Astrocyte (in vitro differentiated cells and primary cell): ENCODE measurements around the gene DLL4. TPM values are rescaled to one million over a fixed set of nuclear protein-coding genes. Genes with fewer than 3 reads are reported as not detected.

ENCODE experiments used
- DNase-seq: peaks from one replicate; pipeline ENCODE4 v3.0.0-alpha.2; 2010; ENCODE audit warnings: low read depth
- FAIRE-seq: peaks from 2 replicates; lab custom pipeline; 2011; peaks lifted over from hg19 to GRCh38; lab: Jason Lieb, UNC
- H2AFZ ChIP-seq: 2 replicates; pipeline ENCODE4 v1.6.0; 2012; ENCODE audit warnings: low read depth, low read length, inconsistent platforms
- H3K27ac ChIP-seq: 2 replicates; pipeline ENCODE4 v1.5.1; 2011; ENCODE audit warnings: low read depth, low read length, inconsistent platforms
- H3K27me3 ChIP-seq: 2 replicates; pipeline ENCODE4 v1.6.0; 2011; ENCODE audit warnings: low read length, inconsistent platforms; ENCODE audit not compliant: insufficient read depth
- H3K36me3 ChIP-seq: 2 replicates; pipeline ENCODE4 v1.5.1; 2011; ENCODE audit warnings: low read length, inconsistent platforms; ENCODE audit not compliant: insufficient read depth
- H3K4me1 ChIP-seq: 2 replicates; pipeline ENCODE4 v1.5.1; 2011; ENCODE audit warnings: low read length, inconsistent platforms; ENCODE audit not compliant: insufficient read depth
- H3K4me2 ChIP-seq: 2 replicates; pipeline ENCODE4 v1.6.0; 2012; ENCODE audit warnings: low read length, inconsistent platforms
- H3K4me3 ChIP-seq: 2 replicates; pipeline ENCODE4 v1.5.1; 2011; ENCODE audit warnings: low read depth, mild to moderate bottlenecking, low read length, inconsistent platforms; ENCODE audit not compliant: insufficient read depth
- H3K79me2 ChIP-seq: 2 replicates; pipeline ENCODE4 v1.6.0; 2012; ENCODE audit warnings: mild to moderate bottlenecking, low read length, inconsistent platforms; ENCODE audit not compliant: insufficient read depth
- H3K9ac ChIP-seq: 2 replicates; pipeline ENCODE4 v1.6.0; 2012; ENCODE audit warnings: mild to moderate bottlenecking, low read length, inconsistent platforms
- H3K9me3 ChIP-seq: 2 replicates; pipeline ENCODE4 v1.5.1; 2012; ENCODE audit warnings: low read depth, mild to moderate bottlenecking, low read length, inconsistent platforms; ENCODE audit not compliant: insufficient read depth
- H4K20me1 ChIP-seq: 2 replicates; pipeline ENCODE4 v1.6.0; 2012; ENCODE audit warnings: low read length, inconsistent platforms; ENCODE audit not compliant: insufficient read depth
- H3K27ac Mint-ChIP-seq: one replicate; pipeline ENCODE4 v1.8.0; 2021; ENCODE audit warnings: mild to moderate bottlenecking, mixed read lengths; ENCODE audit not compliant: unreplicated experiment
- H3K27me3 Mint-ChIP-seq: one replicate; pipeline ENCODE4 v1.8.0; 2021; ENCODE audit warnings: low read depth, mixed read lengths; ENCODE audit not compliant: unreplicated experiment
- H3K36me3 Mint-ChIP-seq: one replicate; pipeline ENCODE4 v1.8.0; 2021; ENCODE audit warnings: low read depth, mixed read lengths; ENCODE audit not compliant: unreplicated experiment
- H3K4me1 Mint-ChIP-seq: one replicate; pipeline ENCODE4 v1.8.0; 2021; ENCODE audit warnings: low read depth, mixed read lengths; ENCODE audit not compliant: unreplicated experiment
- H3K4me3 Mint-ChIP-seq: one replicate; pipeline ENCODE4 v1.8.0; 2021; ENCODE audit warnings: mild to moderate bottlenecking, moderate library complexity, mixed read lengths; ENCODE audit not compliant: unreplicated experiment
- H3K9me3 Mint-ChIP-seq: one replicate; pipeline ENCODE4 v1.8.0; 2021; ENCODE audit warnings: mild to moderate bottlenecking, mixed read lengths; ENCODE audit not compliant: unreplicated experiment
- CTCF ChIP-seq: IDR thresholded peaks from 2 replicates; pipeline ENCODE4 v1.5.1; 2011; ENCODE audit warnings: low read depth, mild to moderate bottlenecking, inconsistent platforms, low read length, moderate library complexity; ENCODE audit not compliant: insufficient read depth
- EZH2 ChIP-seq: IDR thresholded peaks from 2 replicates; pipeline ENCODE4 v1.6.1; 2012; ENCODE audit warnings: mild to moderate bottlenecking, low read length, inconsistent platforms; ENCODE audit not compliant: insufficient read depth
- total RNA-seq: library from RNA; stranded (reverse); gene quantifications from 2 replicates; pipeline ENCODE4 v1.2.1, GENCODE V29; 2021

DLL4 gene
- total RNA-seq, 1 donor from 2014 or later = 0.09 TPM

- TF ChIP-seq EZH2 (no peak), CTCF (peak; percentile 52)
- Mint-ChIP-seq H3K4me1 (peaks cover 11% of the 10 kb centered on the region), H3K27ac (peak overlapping the region; percentile 98), H3K4me3 (peak overlapping the region; percentile 100), H3K9me3 (no peaks in the 10 kb centered on the region), H3K27me3 (peaks cover 9% of the 10 kb centered on the region), H3K36me3 (peaks cover 6% of the 10 kb centered on the region)
- DNase-seq (peak; percentile 69), FAIRE-seq (no peak)
- Histone ChIP-seq H3K27me3 (no peaks in the 10 kb centered on the region), H4K20me1 (peaks cover 31% of the 10 kb centered on the region), H3K9ac (peak overlapping the region; percentile 98), H3K4me2 (peak overlapping the region; percentile 95), H2AFZ (peak overlapping the region; percentile 88), H3K9me3 (no peaks in the 10 kb centered on the region), H3K4me3 (peak overlapping the region; percentile 97), H3K27ac (peak overlapping the region; percentile 94), H3K4me1 (peaks cover 14% of the 10 kb centered on the region), H3K79me2 (peaks cover 43% of the 10 kb centered on the region), H3K36me3 (peaks cover 13% of the 10 kb centered on the region)
These were observed 34.3 kb upstream of the DLL4 start for GRCh38 chr15:40894681-40895448.

GRCh38 chr15:40899536-40900207 lies 29.5 kb upstream of the DLL4 start:
- peaks cover 11% of the 10 kb centered on the region for H3K4me1 Mint-ChIP-seq
- TF ChIP-seq EZH2 (no peak), CTCF (no peak)
- Histone ChIP-seq H3K9ac (no peak overlapping the region), H3K27ac (no peak overlapping the region), H3K36me3 (peaks cover 25% of the 10 kb centered on the region), H3K9me3 (no peaks in the 10 kb centered on the region), H3K4me1 (peaks cover 11% of the 10 kb centered on the region), H3K27me3 (no peaks in the 10 kb centered on the region), H3K4me2 (no peak overlapping the region), H3K79me2 (peaks cover 56% of the 10 kb centered on the region), H4K20me1 (peaks cover 70% of the 10 kb centered on the region), H3K4me3 (no peak overlapping the region), H2AFZ (no peak overlapping the region)
- peaks cover 19% of the 10 kb centered on the region for H3K36me3 Mint-ChIP-seq
- H3K9me3 Mint-ChIP-seq = no peaks in the 10 kb centered on the region
- DNase-seq (no peak), FAIRE-seq (no peak)
- no peak overlapping the region for H3K27ac Mint-ChIP-seq
- no peak overlapping the region for H3K4me3 Mint-ChIP-seq
- no peaks in the 10 kb centered on the region for H3K27me3 Mint-ChIP-seq
